ENCODE results near the gene PPP2R5A.

Gene PPP2R5A

GRCh38 chr1:212271823-212272485, 13.3 kb upstream of the PPP2R5A start:
- Histone ChIP-seq H3K9ac (ENCODE audit: low read depth, low read length, poor library complexity, severe bottlenecking) (no peak overlapping the region), H3K4me1 (ENCODE audit: insufficient read depth, low read length, poor library complexity, severe bottlenecking) (no peaks in the 10 kb centered on the region), H3K27me3 (ENCODE audit: insufficient read depth, low read length, poor library complexity, severe bottlenecking) (no peaks in the 10 kb centered on the region), H3K4me3 (ENCODE audit: low read length, poor library complexity, severe bottlenecking) (no peak overlapping the region), H3K36me3 (ENCODE audit: insufficient read depth, low read length) (no peaks in the 10 kb centered on the region), H3K9me2 (replicated peaks; ENCODE audit: low read depth, low read length) (no peaks in the 10 kb centered on the region), H3K4me2 (ENCODE audit: low read depth, low read length, poor library complexity, severe bottlenecking) (no peak overlapping the region), H2AFZ (ENCODE audit: low read length) (no peak overlapping the region), H4K20me1 (ENCODE audit: insufficient read depth, low read length, poor library complexity, severe bottlenecking) (no peaks in the 10 kb centered on the region), H3K79me2 (ENCODE audit: insufficient read depth, low read length) (no peaks in the 10 kb centered on the region), H3F3A (ENCODE audit: low read depth) (no peaks in the 10 kb centered on the region), H3K9me3 (ENCODE audit: insufficient read depth, low read depth, low read length) (no peaks in the 10 kb centered on the region)
- TF ChIP-seq CTCF (conservative IDR thresholded peaks at IDR 0.05; ENCODE audit: low read length) = no peak
- TF ChIP-seq EZH2phosphoT487 (IDR thresholded peaks at IDR 0.05; ENCODE audit: borderline replicate concordance) = no peak

- Histone ChIP-seq H3K9me3 (ENCODE audit: insufficient read depth, low read depth, low read length) (no peaks in the 10 kb centered on the region), H3K4me3 (ENCODE audit: low read length, poor library complexity, severe bottlenecking) (no peak overlapping the region), H3K9me2 (replicated peaks; ENCODE audit: low read depth, low read length) (no peaks in the 10 kb centered on the region), H3K27me3 (ENCODE audit: insufficient read depth, low read length, poor library complexity, severe bottlenecking) (no peaks in the 10 kb centered on the region), H3K9ac (ENCODE audit: low read depth, low read length, poor library complexity, severe bottlenecking) (no peak overlapping the region), H2AFZ (ENCODE audit: low read length) (no peak overlapping the region), H3K4me2 (ENCODE audit: low read depth, low read length, poor library complexity, severe bottlenecking) (no peak overlapping the region), H3K79me2 (ENCODE audit: insufficient read depth, low read length) (peaks cover 6% of the 10 kb centered on the region), H3K36me3 (ENCODE audit: insufficient read depth, low read length) (no peaks in the 10 kb centered on the region), H4K20me1 (ENCODE audit: insufficient read depth, low read length, poor library complexity, severe bottlenecking) (peaks cover 5% of the 10 kb centered on the region), H3K4me1 (ENCODE audit: insufficient read depth, low read length, poor library complexity, severe bottlenecking) (peaks cover 9% of the 10 kb centered on the region), H3F3A (ENCODE audit: low read depth) (no peaks in the 10 kb centered on the region)
- no peak for TF ChIP-seq CTCF (conservative IDR thresholded peaks at IDR 0.05; ENCODE audit: low read length)
- no peak for TF ChIP-seq EZH2phosphoT487 (IDR thresholded peaks at IDR 0.05; ENCODE audit: borderline replicate concordance)
Observed at GRCh38 chr1:212281590-212281989, 3.6 kb upstream of the PPP2R5A start.

- Histone ChIP-seq H3K27me3 (ENCODE audit: insufficient read depth, low read length, poor library complexity, severe bottlenecking) (no peaks in the 10 kb centered on the region), H3K4me1 (ENCODE audit: insufficient read depth, low read length, poor library complexity, severe bottlenecking) (peaks cover 18% of the 10 kb centered on the region), H3K9me3 (ENCODE audit: insufficient read depth, low read depth, low read length) (no peaks in the 10 kb centered on the region), H3K79me2 (ENCODE audit: insufficient read depth, low read length) (peaks cover 27% of the 10 kb centered on the region), H3F3A (ENCODE audit: low read depth) (no peaks in the 10 kb centered on the region), H3K9ac (ENCODE audit: low read depth, low read length, poor library complexity, severe bottlenecking) (peak overlapping the region; percentile 74), H3K9me2 (replicated peaks; ENCODE audit: low read depth, low read length) (no peaks in the 10 kb centered on the region), H4K20me1 (ENCODE audit: insufficient read depth, low read length, poor library complexity, severe bottlenecking) (peaks cover 25% of the 10 kb centered on the region), H3K4me2 (ENCODE audit: low read depth, low read length, poor library complexity, severe bottlenecking) (peak overlapping the region; percentile 90), H2AFZ (ENCODE audit: low read length) (no peak overlapping the region), H3K36me3 (ENCODE audit: insufficient read depth, low read length) (no peaks in the 10 kb centered on the region), H3K4me3 (ENCODE audit: low read length, poor library complexity, severe bottlenecking) (peak overlapping the region; percentile 89)
- TF ChIP-seq EZH2phosphoT487 (IDR thresholded peaks at IDR 0.05; ENCODE audit: borderline replicate concordance) (no peak), CTCF (conservative IDR thresholded peaks at IDR 0.05; ENCODE audit: low read length) (no peak)
Observed at GRCh38 chr1:212283741-212284140, 1.5 kb upstream of the PPP2R5A start.
